GM12878 (cell line): Measurements from ENCODE around the gene UFSP2. TPM values are rescaled to one million over a fixed set of nuclear protein-coding genes. Genes with fewer than 3 reads are reported as not detected.
A peak's percentile ranks its signal among the peaks of the same experiment; 100 is the strongest.

Source experiments
- ATF2 ChIP-seq: IDR thresholded peaks from 2 replicates; pipeline ENCODE4 v1.6.1; 2012; ENCODE audit warnings: low read length, inconsistent platforms
- BACH1 ChIP-seq: fragments of 450-650 bp; IDR thresholded peaks from 2 replicates; pipeline ENCODE4 v1.6.1; 2017; ENCODE audit warnings: mild to moderate bottlenecking, borderline replicate concordance
- CBFB ChIP-seq: IDR thresholded peaks from 2 replicates; pipeline ENCODE4 v1.6.1; 2016; ENCODE audit warnings: antibody characterized with exemption, low read depth
- GABPA ChIP-seq: IDR thresholded peaks from 2 replicates; pipeline ENCODE4 v1.6.1; 2014; ENCODE audit warnings: antibody characterized with exemption, low read depth, mild to moderate bottlenecking, inconsistent platforms
- HCFC1 ChIP-seq: fragments of 150-350 bp; IDR thresholded peaks from 2 replicates; pipeline ENCODE4 v1.6.1; 2014; ENCODE audit warnings: low read length
- HDAC2 ChIP-seq: fragments of 200-600 bp; sonication (generic); IDR thresholded peaks from 2 replicates; pipeline ENCODE4 v1.6.1; 2017
- MLLT1 ChIP-seq: fragments of 450-650 bp; IDR thresholded peaks from 2 replicates; pipeline ENCODE4 v1.6.1; 2016; ENCODE audit warnings: mild to moderate bottlenecking
- MTA2 ChIP-seq: fragments of 450-650 bp; IDR thresholded peaks from 2 replicates; pipeline ENCODE4 v1.6.1; 2016; ENCODE audit warnings: low read depth, mild to moderate bottlenecking, moderate library complexity
- NBN ChIP-seq: fragments of 450-650 bp; IDR thresholded peaks from 2 replicates; pipeline ENCODE4 v1.6.1; 2016
- NFIC ChIP-seq: IDR thresholded peaks from 2 replicates; pipeline ENCODE4 v1.6.1; 2012; ENCODE audit warnings: low read depth, mild to moderate bottlenecking, inconsistent platforms, low read length, moderate library complexity
- NR2C2 ChIP-seq: IDR thresholded peaks from 2 replicates; pipeline ENCODE4 v1.6.1; 2011; ENCODE audit warnings: borderline replicate concordance, low read depth; ENCODE audit not compliant: control insufficient read depth, insufficient read length
- NR2F1 ChIP-seq: fragments of 450-650 bp; conservative IDR thresholded peaks from 2 replicates; pipeline ENCODE4 v1.6.1; 2017; ENCODE audit warnings: mild to moderate bottlenecking
- POLR2A ChIP-seq: IDR thresholded peaks from 2 replicates; pipeline ENCODE4 v1.6.1; 2011; ENCODE audit warnings: low read depth, mild to moderate bottlenecking, low read length
- RAD51 ChIP-seq: fragments of 450-650 bp; IDR thresholded peaks from 2 replicates; pipeline ENCODE4 v1.6.1; 2016; ENCODE audit warnings: moderate library complexity, mild to moderate bottlenecking, inconsistent platforms
- SPI1 ChIP-seq: IDR thresholded peaks from 2 replicates; pipeline ENCODE4 v1.6.1; 2011; ENCODE audit warnings: low read depth, mild to moderate bottlenecking, low read length, moderate library complexity, borderline replicate concordance; ENCODE audit not compliant: insufficient read depth
- SUPT20H ChIP-seq: IDR thresholded peaks from 2 replicates; pipeline ENCODE4 v1.6.1; 2011; ENCODE audit warnings: low read depth, mild to moderate bottlenecking, low read length, moderate library complexity, borderline replicate concordance; ENCODE audit not compliant: control insufficient read depth
- SUZ12 ChIP-seq: fragments of 200-600 bp; sonication (generic); IDR thresholded peaks from one replicate; pipeline ENCODE4 v1.6.1; 2018; ENCODE audit warnings: antibody characterized with exemption, mild to moderate bottlenecking; ENCODE audit not compliant: unreplicated experiment
- ZBED1 ChIP-seq: IDR thresholded peaks from 2 replicates; pipeline ENCODE4 v1.6.1; 2016; ENCODE audit warnings: borderline replicate concordance
- ZBTB4 ChIP-seq: fragments of 450-650 bp; formaldehyde crosslinking; IDR thresholded peaks from 2 replicates; pipeline ENCODE4 v1.4.0; 2022; ENCODE audit warnings: mild to moderate bottlenecking, moderate library complexity
- ZNF384 ChIP-seq: IDR thresholded peaks from 2 replicates; pipeline ENCODE4 v1.6.1; 2012; ENCODE audit warnings: low read depth, mild to moderate bottlenecking, low read length, improper control_type of control experiment, borderline replicate concordance
- ZZZ3 ChIP-seq: IDR thresholded peaks from 2 replicates; pipeline ENCODE4 v1.6.1; 2011; ENCODE audit warnings: low read depth; ENCODE audit not compliant: control insufficient read depth, insufficient read length
- polyA plus RNA-seq, 11 experiments: library from polyadenylated mRNA; depleted of rRNA in 4 of 11; unstranded in 6 of 11; stranded (reverse) in 5 of 11; fragments of >200 nt; fragmentation: Nextera tagmentation in 4 of 11; fragmentation: Illumina TruSeq in 1 of 11; extraction: Ambion mirVana in 4 of 11; extraction: Trizol in 1 of 11; gene quantifications; 1 replicate in 1 of 11; 2 replicates in 10 of 11; pipeline versions ENCODE4 v1.2.1 to v1.2.3, GENCODE V29; 2011 to 2016; ENCODE audit warnings: inconsistent platforms in 2 of 11, missing spikeins in 2 of 11, low read depth in 1 of 11
- total RNA-seq, 4 experiments: library from RNA; depleted of rRNA in 3 of 4; stranded (reverse); fragments of >200 nt in 3 of 4; fragmentation: Illumina TruSeq in 1 of 4; extraction: Trizol in 1 of 4; gene quantifications; 2 replicates each; pipeline versions ENCODE4 v1.2.1 to v1.2.3, GENCODE V29; 2013 to 2021
- TF ChIP-seq, protein P1 (sequence below), 3 experiments: IDR thresholded peaks in 2 of 3; conservative IDR thresholded peaks in 1 of 3; 2 replicates each; pipeline ENCODE4 v1.5.1; 2011; ENCODE audit warnings: low read depth in 3 of 3, low read length in 3 of 3, mild to moderate bottlenecking in 3 of 3, control low read depth in 2 of 3, moderate library complexity in 2 of 3, inconsistent platforms in 1 of 3, mixed read lengths in 1 of 3; ENCODE audit not compliant: control insufficient read depth in 2 of 3, insufficient read depth in 1 of 3; ENCODE audit errors: extremely low read depth in 1 of 3
- TF ChIP-seq, protein P2 (sequence below): fragments of 450-650 bp; IDR thresholded peaks from 2 replicates; pipeline ENCODE4 v1.6.1; 2014; ENCODE audit warnings: mild to moderate bottlenecking

UFSP2 gene
- total and polyA plus RNA-seq, 10 of the 15 experiments (the other 5 are each of a cell fraction or from before 2014, with no cell fraction given), result 25.4 to 53.1 (median 37.7) TPM

- TF ChIP-seq BACH1 (peak; percentile 82), NBN (peak; percentile 99), SUPT20H (no peak), HCFC1 (peak; percentile 89), ZBTB4 (CRISPR knock-in tag) (no peak), MLLT1 (peak; percentile 48), SUZ12 (no peak), MTA2 (no peak), NR2C2 (no peak), POLR2A (peak; percentile 75), NFIC (peak; percentile 36; the same call in 1 of the 2 replicates), ATF2 (peak; percentile 57; the same call in 1 of the 2 replicates), HDAC2 (no peak), NR2F1 (0 out of 2 replicates have a peak, but pooled peaks have one; percentile 31), GABPA (no peak), ZZZ3 (no peak), RAD51 (no peak), ZNF384 (no peak), SPI1 (no peak), ZBED1 (no peak), CBFB (no peak)
- TF ChIP-seq, protein P1, sequence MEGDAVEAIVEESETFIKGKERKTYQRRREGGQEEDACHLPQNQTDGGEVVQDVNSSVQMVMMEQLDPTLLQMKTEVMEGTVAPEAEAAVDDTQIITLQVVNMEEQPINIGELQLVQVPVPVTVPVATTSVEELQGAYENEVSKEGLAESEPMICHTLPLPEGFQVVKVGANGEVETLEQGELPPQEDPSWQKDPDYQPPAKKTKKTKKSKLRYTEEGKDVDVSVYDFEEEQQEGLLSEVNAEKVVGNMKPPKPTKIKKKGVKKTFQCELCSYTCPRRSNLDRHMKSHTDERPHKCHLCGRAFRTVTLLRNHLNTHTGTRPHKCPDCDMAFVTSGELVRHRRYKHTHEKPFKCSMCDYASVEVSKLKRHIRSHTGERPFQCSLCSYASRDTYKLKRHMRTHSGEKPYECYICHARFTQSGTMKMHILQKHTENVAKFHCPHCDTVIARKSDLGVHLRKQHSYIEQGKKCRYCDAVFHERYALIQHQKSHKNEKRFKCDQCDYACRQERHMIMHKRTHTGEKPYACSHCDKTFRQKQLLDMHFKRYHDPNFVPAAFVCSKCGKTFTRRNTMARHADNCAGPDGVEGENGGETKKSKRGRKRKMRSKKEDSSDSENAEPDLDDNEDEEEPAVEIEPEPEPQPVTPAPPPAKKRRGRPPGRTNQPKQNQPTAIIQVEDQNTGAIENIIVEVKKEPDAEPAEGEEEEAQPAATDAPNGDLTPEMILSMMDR (IDR thresholded peaks at IDR 0.05 in 2 of 3, conservative IDR thresholded peaks at IDR 0.05 in 1 of 3; ENCODE audit: control insufficient read depth in 2 of 3, extremely low read depth in 1 of 3, insufficient read depth in 1 of 3, low read depth in 3 of 3, low read length in 3 of 3), result no peak
- TF ChIP-seq, protein P2, sequence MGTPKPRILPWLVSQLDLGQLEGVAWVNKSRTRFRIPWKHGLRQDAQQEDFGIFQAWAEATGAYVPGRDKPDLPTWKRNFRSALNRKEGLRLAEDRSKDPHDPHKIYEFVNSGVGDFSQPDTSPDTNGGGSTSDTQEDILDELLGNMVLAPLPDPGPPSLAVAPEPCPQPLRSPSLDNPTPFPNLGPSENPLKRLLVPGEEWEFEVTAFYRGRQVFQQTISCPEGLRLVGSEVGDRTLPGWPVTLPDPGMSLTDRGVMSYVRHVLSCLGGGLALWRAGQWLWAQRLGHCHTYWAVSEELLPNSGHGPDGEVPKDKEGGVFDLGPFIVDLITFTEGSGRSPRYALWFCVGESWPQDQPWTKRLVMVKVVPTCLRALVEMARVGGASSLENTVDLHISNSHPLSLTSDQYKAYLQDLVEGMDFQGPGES, result peak; percentile 57
Measured at GRCh38 chr4:185425647-185426352, at the start of gene UFSP2 (continued).
